ENCODE data around the gene ZBTB45.

Gene ZBTB45

GRCh38 chr19:58466089-58466759, 53.4 kb downstream of the ZBTB45 start:
- Mint-ChIP-seq H3K27ac (no peak overlapping the region), H3K4me1 (peaks cover 26% of the 10 kb centered on the region), H3K9me3 (no peaks in the 10 kb centered on the region), H3K4me3 (peak overlapping the region; percentile 82 to 97), H3K27me3 (no peaks in the 10 kb centered on the region)
- peak; percentile 36 for ATAC-seq
- DNase-seq: no peak
